Fibroblast of gingiva (primary cell): ENCODE measurements around the gene COLEC11.
"Not testable (repeated sequence)": the region's sequence is repeated elsewhere in the genome, so short reads cannot be mapped to it uniquely, and the experiment has no call there.

Experiments used
- DNase-seq: peaks from one replicate; pipeline ENCODE4 v3.0.0-alpha.2; 2011; ENCODE audit warnings: low read depth

Gene COLEC11

DNA sequence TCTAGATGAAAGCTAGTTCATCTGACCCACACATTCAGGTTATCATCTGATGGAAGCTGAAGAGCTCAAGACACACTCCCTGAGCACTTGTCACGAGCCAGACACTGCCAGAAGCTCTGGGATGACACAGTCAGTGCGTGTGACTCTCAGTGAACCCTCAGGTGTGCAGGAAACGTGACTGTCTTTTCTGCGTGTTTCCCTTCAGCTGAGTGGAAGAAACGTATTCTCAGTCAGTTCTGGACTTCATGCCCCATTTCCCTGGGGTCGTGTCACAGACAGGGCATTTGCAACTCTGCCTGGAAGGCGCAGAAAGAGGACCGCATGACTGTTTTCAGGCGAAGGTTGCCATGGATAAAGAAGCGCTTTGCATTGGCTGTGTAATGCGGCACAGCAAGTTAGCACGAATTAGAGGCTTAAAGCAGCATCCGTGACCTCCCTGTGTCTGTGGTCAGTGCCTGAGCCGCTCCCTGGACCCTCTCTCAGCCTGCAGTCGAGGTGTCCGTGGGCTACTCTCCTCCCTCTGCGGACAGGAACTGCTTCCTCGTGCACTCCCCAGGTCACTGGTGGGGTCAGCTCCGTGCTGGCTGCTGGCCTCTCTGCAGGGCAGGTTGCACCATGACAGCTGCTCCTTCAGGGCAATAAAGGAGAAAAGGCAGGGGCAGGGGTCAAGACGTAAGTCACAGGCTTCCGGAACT is 59.8 kb downstream of the COLEC11 start:
- no peak for DNase-seq

GRCh38 chr2:3655871-3656761 is 61.2 kb downstream of the COLEC11 start:
- DNase-seq = no peak

- DNase-seq = no peak
Measured at GRCh38 chr2:3656762-3657721, 62.1 kb downstream of the COLEC11 start.

GRCh38 chr2:3657881-3658280 is 63.0 kb downstream of the COLEC11 start, which contains the start of gene ALLC:
ALLC (plus strand) TSS chr2:3658200; CDS start chr2:3671158, 12,958 bp downstream.
- no peak for DNase-seq

DNA sequence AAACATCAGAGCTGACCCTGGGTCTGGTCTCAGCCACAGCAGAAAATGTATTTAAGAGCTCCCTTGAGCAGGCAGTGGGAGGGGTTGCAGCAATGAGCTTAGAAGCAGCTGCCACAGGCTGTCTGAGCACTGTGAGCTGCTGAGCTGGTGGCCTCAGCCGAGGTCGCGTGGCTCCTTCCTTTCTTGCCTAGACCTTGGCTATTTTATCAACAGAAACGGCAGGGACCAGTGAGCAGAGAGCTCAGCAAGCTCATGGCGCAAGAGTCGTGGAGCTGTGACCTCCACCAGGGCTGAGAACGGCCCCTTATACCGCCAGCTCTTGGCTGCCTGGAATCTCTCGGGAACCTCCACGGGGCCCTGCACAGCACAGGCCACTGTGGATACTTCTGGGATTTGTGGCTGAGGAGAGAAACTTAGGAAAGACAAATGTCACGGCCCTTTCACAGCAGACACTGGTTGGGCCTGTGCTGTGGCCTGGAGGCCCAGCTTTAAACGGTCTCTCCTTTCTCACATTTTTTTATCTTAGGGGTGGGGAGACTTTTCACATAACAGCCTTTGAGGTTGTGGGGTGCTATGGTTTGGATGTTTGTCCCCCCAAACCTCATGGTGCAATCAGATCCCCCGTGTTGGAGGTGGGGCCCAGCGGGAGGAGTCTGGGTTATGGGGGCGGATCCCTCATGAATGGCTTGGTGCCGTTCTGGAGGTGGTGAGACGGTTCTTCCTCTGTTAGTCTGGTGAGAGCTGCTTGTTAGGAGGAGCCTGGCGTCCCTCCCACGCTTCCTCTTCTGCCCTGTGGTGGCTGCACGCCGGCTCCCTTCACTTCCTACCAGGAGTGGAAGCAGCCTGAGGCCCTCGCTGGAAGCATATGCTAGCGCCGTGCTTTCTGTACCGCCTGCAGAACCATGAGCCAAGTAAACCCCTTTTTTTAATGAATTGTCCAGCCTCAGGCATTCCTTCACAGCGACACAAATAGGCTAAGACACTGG is 64.8 kb downstream of the COLEC11 start:
- DNase-seq = no peak

DNA sequence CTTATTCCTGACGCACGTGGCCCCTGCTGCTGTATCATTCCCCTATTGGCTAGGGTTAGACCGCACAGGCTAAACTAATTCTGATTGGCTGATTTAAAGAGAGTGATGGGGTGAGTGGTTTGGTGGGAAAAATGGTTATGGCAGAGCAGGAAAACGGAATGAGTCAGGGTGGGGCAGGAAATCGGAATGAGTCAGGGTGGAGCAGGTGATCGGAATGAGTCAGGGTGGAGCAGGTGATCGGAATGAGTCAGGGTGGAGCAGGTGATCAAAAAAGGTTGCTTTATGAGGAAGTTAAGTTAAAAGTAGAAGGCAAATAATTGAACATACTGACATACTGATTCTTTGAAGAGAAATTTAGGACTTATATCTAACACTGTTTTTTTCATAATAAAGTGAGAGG is 65.7 kb downstream of the COLEC11 start:
- not testable (repeated sequence) for DNase-seq

GRCh38 chr2:3661149-3661660 is 66.3 kb downstream of the COLEC11 start:
- DNase-seq = no peak

- no peak for DNase-seq
Measured at GRCh38 chr2:3662239-3662638, 67.3 kb downstream of the COLEC11 start.

GRCh38 chr2:3664118-3664517 is 69.2 kb downstream of the COLEC11 start:
- no peak for DNase-seq

- no peak for DNase-seq
Measured at GRCh38 chr2:3664925-3665324, 70.0 kb downstream of the COLEC11 start.

- no peak for DNase-seq
Measured at GRCh38 chr2:3665886-3666612, 71.1 kb downstream of the COLEC11 start.

- no peak for DNase-seq
Measured at GRCh38 chr2:3666613-3666975, 71.7 kb downstream of the COLEC11 start.

GRCh38 chr2:3667151-3667631 is 72.3 kb downstream of the COLEC11 start:
- no peak for DNase-seq

DNA sequence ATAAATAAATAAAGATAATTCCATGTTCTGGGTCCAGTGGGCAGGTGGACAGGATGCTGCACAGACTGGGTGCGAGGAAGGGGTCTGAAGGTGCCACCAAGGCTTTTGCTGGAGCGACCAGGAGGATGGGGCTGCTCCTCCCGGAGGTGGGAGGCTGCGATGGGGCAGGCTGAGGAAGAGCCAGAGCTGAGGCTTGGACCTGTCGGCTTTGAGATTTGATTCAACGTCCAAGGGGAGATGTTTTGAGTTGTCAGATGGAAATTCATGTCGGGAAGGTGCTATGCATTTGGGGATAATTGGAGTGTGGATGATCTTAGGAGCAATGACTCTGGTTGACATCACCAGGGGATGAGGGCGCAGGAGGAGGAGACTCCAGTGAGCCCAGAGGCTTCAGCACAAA is 74.7 kb downstream of the COLEC11 start:
- DNase-seq = no peak

GRCh38 chr2:3670376-3670775 is 75.5 kb downstream of the COLEC11 start:
- no peak for DNase-seq

DNA sequence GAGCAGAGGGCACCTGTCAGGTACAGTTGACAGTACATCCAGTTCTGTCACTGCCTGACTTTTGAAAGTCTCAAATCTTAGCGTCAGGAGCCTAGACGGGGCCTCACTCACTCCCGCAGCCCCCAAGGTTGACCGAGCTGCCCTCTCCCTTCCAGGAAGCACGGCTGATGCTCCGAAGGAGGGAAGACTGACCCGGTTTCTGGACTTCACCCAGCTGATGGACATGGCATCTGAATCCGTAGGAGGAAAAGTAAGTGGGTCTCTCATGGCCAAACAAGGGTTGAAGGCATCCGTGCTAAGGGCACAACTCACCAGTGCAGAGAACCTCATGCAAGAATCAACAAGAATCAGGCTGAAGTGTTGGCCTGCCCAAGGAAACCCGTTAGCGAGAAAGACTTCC is 76.0 kb downstream of the COLEC11 start:
- no peak for DNase-seq

DNA sequence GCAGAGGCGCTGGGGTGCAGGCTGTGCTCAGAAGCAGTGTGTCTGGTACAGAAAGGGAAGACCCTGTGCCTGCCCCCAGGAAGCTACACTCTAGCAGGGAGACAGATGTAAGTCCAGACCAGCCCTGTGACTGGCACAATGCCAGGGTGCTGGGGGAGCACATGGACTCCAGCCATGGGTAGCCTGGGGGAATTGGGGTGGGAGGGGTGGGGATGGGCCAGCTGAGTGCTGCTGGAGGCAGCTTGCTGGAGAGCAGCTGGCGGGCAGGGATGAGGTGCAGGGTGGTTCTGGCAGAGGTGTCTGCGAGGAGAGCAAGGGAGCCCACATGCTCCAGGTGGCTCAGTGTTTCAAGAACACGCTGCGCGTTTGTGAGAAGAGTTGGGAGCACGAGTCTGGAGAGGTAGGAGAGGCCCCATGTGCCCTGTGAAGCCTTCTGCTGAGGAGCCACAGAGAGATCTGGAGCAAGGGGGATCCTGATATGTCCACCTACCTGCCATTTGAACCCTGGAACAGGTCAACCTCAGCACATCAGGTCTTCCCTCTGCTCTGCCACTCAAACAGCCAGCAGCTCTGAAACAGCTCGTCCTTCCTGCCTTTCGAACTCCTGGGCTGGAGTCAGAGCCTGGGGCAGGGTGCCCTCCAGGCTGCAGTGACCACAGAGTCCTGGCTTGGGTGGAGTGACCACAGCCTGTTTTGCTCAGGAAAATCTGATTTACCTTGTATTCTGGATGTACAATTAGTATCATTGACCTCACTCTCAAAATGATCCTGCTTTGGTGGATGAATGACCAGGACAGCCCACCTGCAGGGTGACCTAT is 78.2 kb downstream of the COLEC11 start:
- no peak for DNase-seq

DNA sequence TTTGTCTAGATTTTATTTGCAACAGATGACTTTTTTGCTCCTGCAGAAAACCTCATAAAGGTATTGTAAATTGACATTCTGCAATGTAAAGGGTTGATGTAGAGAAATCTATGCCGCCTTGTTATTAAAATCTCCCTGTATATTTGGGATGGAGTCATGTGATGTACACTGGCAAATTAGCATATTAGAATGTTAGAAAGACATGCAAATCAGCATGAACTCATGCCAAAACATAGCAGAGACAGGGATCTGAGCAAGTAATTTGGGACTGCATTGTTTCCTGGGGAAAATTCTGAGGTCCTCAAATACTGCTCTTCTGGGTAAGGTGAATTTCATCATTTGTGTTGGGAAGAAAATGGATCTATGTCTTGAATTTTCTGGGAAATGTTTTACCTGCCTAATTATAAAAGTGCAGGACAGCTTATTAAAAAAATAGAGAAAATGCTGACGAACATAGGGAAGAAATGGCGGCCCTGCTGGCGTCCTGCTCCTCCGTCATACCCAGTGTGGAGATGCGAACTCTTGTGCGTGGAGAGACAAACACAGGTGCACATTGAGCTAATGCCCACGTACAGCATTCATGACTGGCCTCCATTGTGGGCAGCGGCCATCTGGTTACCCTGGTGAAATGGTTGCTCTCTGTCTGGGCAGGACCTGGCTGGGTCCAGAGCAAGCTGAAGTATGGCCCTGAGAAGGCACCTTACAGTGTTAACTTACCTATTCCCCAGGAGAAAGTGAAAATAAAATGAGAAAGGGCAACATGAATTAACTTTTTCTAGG is 79.3 kb downstream of the COLEC11 start:
- no peak for DNase-seq
